ENCODE measurements around the gene TSPEAR.

TSPEAR gene

DNA sequence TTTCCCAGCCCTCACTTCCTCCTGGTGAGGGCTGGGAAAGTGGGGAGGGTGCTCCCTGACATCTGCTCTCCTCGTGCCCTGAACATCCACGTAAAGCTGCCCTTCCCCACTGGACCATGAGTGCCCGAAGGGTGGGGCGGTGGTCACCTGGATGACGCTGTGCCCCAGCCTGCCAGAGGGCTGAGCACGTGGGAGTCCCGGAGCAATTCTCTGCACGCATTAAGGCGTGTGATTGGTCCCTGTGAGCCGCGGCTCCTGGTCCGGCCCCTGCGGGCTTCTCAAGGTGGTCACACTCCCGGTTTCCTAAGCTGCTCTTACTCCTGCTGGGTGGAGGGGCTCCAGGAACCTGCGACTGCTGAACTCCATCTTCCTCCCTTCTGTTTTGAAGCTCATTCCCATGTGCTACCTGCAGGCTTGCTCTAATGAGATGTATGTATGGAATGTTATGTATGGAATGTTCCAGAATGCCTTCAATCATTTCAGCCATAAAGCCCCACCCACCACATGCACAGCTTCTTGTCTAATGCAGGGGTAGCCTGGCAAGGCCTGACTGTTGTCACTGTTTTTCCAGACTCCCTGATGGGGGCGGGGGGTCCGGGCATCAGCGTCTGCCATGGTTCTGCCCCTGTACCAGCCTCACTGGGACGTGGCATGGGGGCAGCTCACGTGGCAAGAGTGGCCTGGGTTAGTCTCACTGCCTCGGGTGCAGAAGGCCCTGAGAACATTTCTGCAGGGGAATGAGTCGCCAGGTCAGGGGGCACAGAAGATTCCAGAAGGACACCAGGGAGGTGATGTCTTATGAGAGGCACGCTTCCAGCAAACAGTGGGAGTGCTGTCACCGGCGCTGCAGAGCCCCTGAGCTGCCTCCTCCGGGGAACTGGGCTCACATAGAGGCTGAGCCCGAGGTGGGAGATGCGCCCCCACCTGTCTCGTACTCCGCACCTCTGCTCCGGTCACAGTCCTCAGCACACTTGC is 190.8 kb downstream of the TSPEAR start:
- peak in 1 of 56 donors; percentile 11 for DNase-seq

DNA sequence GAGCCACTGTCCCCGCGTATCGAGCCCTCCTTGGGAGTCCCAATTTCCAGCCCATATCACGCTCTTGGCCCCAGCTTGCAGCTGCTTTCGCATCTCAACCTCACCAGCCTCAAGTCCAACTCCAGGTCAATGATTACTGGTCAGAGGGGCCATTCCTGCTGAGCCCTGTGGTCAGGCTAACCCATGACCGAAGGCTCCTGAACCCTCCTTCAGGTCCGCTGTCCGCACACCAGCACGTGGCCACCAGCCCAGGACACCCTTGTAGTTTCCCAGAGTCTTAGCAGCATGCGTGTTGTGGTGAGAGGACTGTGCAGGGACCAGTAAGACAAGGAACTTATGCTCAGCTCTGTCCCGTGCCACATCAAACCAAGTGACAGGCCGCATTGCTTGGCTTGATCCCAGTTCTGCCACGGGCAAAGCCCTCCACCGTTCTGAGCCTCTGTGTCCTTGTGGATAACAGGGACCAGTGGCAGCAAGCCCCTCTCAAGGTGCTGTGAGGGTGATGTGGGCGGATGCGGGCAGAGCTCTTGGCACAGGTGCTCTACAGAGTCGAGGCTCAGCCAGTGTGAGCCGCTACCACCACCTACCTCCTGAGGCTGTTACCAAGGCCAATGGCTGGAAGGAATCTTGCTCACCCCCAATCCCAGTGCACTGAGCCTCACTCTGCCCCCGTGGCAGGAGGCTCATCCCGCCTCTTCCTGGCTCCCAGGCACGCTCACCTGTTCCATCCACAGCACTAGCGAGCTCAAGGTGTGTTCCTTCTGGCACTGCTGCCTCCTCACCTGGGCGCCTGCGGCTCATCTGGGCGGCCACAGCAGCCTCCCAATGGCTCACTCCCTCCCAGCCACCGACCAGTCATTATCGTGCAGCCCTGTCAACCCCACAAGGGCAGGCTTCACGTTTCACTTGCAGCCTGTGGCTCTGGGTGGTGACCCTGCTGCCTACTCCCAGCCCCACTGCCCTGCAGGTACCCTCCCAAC is 191.7 kb downstream of the TSPEAR start:
- no peak for DNase-seq

DNA sequence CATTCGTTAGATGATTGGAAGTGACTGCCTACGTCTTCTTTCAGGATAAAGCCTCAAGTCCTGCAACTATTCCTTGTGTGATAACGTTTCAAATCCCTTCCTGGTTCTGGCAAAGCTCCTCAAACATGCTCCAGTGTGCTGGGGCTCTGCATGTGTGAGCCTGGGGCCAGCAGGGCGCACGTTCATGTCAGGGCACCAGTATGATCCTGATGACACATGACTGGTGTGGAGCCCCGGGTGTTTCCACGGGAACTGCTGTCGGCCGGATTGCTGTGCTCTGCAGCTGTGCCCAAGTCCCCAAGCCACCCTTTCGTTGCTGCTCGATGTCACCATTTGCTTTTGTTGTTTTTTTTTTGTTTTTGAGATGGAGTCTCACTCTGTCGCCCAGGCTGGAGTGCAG is 192.7 kb downstream of the TSPEAR start:
- DNase-seq, result no peak

DNA sequence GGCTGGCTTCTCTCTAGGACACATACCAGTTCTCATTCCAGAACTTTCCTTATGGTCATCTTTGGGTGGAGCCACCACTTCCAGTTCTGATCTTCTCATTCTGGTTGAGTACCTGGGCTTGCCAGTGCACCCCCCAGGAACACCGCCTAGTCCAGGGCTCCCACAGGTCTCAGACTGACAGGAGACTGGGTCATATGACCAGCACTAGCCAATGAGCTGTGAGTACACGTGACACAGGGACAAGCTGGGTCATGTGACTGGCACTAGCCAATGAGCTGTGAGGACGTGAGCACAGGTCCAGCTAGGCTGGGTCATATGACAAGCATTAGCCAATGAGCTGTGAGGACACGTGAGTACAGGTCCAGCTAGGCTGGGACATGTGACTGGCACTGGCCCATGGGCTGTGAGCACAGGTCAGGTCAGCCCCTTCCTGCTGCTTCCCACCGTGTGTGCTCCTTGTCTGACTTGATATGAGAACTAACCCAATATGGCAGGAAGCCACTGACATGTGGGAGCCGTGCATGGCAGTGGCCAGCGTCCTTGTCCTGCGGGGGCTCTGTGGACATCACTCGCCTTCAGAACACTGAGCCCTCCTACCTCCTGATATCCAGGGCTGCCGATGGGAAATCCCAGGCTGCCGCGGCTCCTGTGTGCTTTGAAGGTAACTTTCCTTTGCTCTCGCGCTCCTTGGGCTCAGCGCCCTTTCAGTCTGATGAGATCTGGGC is 194.0 kb downstream of the TSPEAR start:
- DNase-seq, result peak in 19 of 56 donors; percentile 9 to 87 (median 31)

DNA sequence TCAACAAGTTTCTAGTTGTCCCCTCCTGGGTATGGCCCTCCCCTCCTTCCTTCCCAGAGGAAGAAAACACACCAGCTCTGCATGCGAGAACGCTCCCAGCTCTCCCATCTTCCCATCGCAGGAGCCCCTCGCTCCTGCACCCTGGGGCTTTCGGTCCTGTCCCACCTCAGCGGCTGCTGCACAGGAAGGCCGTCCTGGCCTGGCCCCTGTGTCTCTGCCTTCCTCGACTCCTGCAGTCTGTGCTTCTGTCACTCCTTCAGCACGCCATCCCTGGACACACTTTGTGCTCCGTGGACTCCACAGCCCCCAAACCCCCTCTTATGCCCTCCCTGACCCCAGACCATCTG is 194.6 kb downstream of the TSPEAR start:
- no peak for DNase-seq

DNA sequence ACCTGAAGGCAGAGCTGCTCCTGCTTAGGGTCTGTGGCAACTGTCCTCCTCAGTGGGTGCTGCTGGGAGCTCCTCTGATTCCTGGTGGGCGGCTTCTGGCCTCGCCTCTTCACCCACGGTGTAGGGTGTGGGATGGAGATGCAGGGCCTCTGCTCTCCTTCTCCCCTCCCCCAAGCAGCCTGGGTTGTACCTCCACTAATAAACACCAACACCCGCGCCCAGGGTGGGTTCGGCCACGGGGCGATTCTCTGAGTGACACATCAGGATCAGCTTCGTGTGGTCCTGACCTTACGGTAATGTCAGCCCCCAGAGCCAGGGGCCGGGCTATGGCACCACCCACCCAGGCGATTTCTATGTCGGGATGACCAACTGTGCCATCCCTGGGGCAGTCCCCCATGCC is 195.0 kb downstream of the TSPEAR start:
- DNase-seq, result no peak

DNA sequence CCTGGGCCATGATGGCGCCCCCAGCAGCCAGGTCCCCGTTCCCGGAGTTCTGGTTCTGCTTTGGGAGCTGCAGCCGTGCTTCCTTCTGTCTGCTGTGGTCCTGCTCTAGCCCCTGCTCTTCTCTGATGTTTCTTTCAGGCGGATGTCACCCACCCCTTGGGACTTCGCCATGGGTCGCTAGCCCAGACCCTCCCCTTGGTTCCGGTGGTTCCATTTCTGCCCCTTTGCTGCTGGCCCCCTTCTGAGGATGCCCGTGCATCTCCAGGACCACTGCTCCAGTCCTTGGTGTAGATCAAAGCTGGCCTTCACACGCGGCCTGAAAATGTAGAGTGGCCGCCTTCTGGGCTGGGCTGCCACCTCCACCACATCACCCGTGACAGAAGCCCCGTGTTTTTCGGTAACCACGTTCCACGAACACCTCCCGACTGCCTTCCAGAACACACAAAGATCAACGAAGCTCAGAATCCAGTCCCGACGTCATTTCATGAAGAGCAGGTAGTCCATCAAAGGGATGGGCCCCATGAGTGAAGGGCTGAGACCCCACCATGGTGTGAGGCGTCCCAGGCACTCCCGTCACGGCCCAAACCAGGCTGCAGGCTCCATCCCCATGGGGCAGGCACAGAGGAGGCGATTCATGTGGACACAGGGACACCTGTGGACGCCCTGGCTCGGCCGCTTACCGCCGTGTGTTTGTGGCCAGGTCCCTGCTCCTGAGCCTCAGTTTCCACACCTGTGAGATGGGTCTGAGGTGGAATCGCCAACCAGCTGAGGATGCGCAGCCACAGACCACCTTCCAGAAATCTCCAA is 195.8 kb downstream of the TSPEAR start:
- no peak for DNase-seq

DNA sequence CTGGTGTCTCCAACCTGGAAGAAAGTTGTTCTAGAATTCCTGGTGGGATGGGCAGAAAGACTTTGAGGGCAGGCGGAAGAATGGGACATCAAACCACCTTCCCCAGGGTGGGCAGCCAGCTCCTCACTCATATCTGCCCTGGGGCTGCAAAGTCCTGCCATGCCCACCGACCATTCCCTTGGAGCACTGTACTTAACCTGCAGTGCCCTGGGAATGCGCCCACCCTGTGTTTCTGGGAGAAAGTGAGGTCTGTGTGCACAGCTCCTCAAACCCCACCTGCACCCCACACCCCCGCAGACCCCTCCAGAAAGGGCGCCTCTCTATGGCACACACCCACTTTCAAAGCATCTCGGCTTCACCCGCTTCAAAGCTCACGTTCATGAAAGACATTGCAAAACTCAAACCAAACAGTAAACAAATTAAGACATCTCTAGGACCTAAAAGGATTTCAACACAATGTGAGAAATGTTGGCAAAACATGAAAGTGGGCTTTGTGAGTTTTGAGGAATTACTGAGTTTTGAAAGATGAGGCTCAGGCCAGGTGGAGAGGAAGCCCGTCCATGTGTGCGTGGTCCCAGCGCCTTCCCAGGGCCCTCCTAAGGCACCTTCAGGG is 196.5 kb downstream of the TSPEAR start:
- DNase-seq, result no peak

DNA sequence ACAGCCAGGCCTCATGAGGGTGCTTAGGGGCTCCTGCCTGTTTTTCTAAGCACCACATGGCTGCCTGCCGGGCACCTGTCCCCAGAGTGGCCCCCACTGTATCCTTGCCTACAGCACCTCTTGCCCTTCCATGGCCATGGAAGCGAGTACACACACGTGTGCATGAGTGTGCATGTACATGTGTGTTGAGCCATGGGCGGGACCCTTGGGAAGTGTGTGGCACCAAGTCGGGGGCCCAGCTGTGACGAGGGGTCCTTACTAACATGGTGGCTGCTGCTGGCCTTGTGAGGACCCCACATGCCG is 197.2 kb downstream of the TSPEAR start:
- no peak for DNase-seq

DNA sequence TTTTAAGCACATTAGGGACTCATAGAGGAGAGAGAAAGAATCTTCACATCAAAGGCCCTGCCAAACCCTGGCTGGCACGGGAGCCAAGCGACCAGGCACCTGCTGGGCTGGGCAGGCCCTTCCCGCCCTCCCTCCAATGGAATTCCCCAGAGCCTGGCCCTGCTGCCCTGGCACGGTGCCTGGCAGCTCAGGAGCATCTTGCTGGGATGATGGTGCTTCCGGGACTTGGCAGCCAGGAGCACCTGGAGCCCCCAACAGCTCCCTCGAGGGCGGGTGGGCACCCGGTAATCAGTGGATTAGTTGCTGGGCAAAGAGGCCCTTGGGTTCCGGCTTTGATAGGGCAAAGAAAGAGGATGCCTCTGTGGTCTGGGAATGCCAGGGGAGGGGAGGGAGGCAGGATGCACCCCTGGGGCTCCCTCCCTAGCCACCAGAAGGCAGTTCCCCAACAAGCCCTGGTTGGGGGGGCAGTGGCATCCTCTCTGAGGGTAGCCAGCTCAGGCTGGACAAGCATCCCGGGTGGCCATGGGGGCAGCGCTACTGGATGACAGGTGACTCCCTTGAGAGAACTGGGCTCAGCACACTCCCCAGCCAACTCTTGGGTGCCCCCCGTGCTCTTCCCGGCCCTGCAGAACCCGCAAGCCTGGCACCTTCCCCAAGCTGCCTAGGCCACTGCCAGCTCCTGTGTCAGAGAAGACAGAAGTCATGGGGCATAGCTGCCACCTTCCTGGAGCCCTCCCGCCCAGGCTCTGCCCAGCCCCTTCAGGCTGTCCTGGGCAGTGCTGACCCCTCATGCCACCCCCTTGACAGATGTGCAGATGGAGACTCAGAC is 197.8 kb downstream of the TSPEAR start:
- DNase-seq, result no peak

DNA sequence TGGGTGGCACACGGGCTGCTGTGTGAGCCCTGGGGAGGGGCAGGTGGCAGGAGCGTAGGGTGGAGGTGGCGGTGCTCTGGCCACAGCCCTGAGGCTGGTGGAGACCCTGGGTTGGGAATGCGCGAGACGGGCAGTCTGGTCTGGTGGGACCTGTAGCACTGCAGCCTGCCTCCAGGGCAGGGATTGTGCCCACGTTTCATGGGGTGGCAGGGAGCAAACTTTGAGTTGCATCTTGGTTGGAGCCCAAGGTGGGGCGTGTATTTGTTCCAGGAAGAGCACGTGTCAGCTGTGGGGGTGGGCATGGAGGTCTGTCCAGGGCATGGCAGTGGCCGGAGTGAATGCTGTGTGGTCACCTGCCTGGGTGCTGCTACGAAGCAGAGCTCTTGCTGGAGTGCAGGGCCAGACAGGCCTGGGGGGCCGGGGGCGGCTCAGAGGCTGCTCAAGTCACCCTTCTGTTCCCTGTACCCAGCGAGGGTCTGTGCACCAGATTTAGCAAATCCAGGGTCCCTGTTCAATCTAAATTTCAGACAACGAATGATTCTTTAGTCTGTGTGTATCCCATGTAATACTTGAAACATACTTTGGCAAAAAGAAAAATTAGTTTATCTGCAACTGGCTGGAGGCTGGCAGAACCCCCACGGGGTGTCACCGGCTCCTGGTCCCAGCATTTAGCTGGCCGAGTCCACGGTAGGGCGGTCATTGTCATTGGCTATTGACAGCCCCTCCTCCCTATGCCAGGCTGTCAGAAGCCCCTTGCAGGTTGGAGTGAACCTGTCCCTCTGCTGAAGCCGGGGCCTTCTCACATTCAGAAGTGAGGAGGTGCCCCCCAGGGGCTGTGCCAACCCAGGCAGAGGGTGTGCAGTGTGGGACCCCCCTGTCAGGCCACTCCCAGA is 198.6 kb downstream of the TSPEAR start:
- no peak for DNase-seq

DNA sequence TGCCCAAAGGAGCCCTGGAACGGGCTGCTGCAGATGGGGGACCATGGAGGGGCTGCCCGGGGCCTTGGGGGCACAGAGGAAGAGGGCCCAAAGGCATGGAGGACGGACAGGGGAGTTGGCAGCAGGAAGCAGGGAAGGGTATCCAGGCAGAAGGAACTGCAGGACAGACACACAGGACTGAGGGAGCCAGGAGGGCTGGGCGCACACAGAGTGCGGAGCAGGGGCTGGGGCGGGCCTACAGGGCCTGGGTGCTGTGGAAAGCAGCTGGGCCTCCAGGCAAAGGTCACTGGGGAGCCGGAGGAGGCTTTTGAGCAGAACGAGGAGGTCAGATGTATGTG is 199.5 kb downstream of the TSPEAR start:
- DNase-seq, result no peak

DNA sequence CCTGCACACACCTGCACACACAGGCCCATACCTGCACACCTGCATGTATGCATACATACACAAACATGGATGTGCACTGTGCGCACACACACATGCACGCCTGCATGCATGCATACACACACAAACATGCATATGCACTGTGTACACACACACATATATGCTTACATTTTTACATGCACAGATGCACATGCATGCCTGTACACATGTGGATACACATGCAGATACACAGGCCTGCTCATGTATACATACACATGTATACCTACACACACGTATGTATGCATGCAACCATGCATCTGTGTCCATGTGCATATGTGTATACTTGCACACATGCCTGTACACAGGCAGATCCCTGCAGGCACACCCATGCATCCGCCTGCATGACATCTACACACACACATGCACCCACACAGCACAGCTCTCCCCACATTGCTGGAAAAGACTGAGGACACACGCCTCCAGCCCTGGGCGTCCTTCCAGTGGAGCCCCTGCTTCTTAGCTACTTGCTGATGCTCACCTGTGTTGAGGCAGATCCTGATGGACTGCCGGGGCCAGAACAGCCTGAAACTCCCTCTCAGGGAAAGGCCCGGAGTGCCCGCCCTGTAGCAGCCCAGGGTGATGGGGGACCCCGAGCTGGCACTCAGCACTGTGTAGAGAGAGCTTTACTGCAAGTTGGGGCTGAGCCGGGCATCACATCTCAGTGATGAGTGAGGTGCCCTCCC is 200.0 kb downstream of the TSPEAR start:
- no peak for DNase-seq

DNA sequence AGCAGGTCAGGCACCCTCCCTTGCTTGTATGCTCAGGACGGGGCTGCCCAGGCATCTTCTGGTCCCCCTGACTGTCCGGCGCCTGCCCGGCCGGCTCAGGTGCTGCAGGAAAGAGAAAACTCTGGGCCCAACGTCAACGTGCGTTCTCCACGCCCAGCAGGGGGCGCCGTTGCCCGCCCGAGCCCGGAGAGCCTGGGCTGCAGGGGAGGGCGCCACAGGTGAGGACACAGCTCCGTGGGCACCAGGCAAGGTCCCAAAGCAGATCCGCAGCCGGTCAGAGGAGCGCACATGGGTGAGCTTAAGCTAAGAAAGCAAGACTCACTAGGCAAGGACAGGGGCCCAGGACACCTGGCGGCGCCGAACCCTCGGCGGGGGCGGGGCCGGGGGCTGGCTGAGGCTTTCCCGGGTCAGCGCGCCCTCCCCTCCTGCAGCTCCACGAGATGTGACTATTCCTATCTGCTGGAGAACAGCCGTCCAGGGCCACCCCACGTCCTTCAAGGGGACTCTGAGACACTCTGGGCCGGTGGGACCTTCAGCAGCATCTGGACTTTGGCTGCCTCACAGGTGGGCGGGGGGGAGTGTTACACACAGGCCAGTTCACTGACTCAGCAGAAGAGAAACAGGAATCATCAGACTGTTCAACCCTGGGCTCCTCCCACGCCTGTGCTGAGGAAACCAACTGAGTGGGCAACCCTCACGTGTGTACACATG is 200.7 kb downstream of the TSPEAR start:
- DNase-seq, result peak in 5 of 56 donors; percentile 10 to 41 (median 17)

DNA sequence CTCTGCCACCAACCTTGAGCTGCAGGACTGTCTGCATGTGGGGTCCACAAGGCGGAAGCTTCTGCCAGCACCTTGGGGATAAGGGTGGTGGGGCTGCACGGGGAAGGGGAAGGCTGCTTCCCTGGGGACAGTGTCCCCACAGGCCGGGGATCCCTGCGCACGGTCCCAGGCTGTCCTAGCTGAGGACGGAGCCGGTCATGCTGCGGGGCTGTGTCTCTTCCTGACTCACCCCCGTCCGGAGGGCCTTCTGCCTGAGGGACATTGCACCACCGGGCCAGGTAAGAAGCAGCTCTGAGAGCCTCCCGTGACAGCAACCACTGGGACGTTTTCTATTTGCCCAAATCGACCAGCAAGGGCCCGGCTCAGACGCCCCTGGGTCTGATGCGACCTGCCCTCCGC is 201.3 kb downstream of the TSPEAR start:
- no peak for DNase-seq

DNA sequence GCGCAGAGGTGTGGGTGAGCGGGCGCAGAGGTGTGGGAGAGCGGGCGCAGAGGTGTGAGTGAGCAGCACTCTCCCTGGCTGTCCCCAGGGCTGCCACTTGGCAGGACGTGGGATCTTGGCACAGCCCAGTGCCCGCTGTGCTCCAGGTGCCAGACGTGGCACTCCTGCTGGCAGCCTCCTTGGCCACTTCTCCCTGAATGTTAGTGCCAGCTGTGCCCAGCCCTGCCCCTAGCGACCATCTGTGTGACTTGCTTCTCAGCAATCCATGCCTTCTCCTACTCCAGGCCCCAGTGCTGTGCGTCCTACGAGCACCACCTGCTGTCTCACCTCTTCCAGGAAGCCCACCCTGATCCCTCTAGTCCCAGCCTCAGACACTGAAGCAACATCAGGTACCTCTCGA is 201.8 kb downstream of the TSPEAR start:
- DNase-seq, result peak in 7 of 56 donors; percentile 4 to 56 (median 17)

Measured in amygdala (tissue), 56 donors.